Measurements from ENCODE around the gene SLC30A5. TPM values are rescaled to one million over a fixed set of nuclear protein-coding genes. Genes with fewer than 3 reads are reported as not detected.

The SLC30A5 gene
- total RNA-seq, 2 donors from 2014 or later, result 72.2 to 79.3 TPM

DNA sequence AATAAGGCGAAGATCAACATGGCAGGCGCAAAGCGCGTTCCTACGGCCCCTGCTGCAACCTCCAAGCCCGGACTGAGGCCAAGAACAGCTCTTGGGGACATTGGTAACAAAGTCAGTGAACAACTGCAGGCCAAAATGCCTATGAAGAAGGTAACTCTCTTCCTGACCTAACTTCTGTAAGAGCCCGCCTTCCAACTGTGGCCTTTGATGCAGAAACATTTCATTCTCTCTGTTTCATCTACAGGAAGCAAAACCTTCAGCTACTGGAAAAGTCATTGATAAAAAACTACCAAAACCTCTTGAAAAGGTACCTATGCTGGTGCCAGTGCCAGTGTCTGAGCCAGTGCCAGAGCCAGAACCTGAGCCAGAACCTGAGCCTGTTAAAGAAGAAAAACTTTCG is 74.1 kb downstream of the SLC30A5 start:
- intact Hi-C loops (cut with DNase I), result loop anchor here (5.0 kb wide), 1 partner anchor 76 kb away; the partner anchor contains the start of gene SLC30A5
- Histone ChIP-seq H3K27me3 (replicated peaks; ENCODE audit: insufficient read depth) (no peaks in the 10 kb centered on the region), H3K36me3 (no peaks in the 10 kb centered on the region), H3K4me1 (replicated peaks) (peaks cover 4% of the 10 kb centered on the region), H3K27ac (no peak overlapping the region), H3K9me3 (no peaks in the 10 kb centered on the region), H3K4me3 (peak overlapping the region in 1 of 2 donors; percentile 49)
- TF ChIP-seq POLR2AphosphoS5 (IDR thresholded peaks at IDR 0.05), result no peak
- TF ChIP-seq POLR2A (IDR thresholded peaks at IDR 0.05), result no peak
- TF ChIP-seq, protein P1, sequence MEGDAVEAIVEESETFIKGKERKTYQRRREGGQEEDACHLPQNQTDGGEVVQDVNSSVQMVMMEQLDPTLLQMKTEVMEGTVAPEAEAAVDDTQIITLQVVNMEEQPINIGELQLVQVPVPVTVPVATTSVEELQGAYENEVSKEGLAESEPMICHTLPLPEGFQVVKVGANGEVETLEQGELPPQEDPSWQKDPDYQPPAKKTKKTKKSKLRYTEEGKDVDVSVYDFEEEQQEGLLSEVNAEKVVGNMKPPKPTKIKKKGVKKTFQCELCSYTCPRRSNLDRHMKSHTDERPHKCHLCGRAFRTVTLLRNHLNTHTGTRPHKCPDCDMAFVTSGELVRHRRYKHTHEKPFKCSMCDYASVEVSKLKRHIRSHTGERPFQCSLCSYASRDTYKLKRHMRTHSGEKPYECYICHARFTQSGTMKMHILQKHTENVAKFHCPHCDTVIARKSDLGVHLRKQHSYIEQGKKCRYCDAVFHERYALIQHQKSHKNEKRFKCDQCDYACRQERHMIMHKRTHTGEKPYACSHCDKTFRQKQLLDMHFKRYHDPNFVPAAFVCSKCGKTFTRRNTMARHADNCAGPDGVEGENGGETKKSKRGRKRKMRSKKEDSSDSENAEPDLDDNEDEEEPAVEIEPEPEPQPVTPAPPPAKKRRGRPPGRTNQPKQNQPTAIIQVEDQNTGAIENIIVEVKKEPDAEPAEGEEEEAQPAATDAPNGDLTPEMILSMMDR (IDR thresholded peaks at IDR 0.05), result no peak
- DNase-seq (ENCODE audit: low spot score), result no peak
- WGBS, result 31% methylated on average over 8 of the region's 8 CpGs

- Histone ChIP-seq H3K4me1 (replicated peaks) (peaks cover 4% of the 10 kb centered on the region), H3K9me3 (no peaks in the 10 kb centered on the region), H3K36me3 (no peaks in the 10 kb centered on the region), H3K4me3 (no peak overlapping the region), H3K27me3 (replicated peaks; ENCODE audit: insufficient read depth) (no peaks in the 10 kb centered on the region), H3K27ac (no peak overlapping the region)
- DNase-seq (ENCODE audit: low spot score), result no peak
- intact Hi-C loops (cut with DNase I), result no loop called here
- no peak for TF ChIP-seq POLR2AphosphoS5 (IDR thresholded peaks at IDR 0.05)
- 100% methylated on average over 1 of the region's 1 CpG for WGBS
Observed at GRCh38 chr5:69170495-69170894, 76.7 kb downstream of the SLC30A5 start.

DNA sequence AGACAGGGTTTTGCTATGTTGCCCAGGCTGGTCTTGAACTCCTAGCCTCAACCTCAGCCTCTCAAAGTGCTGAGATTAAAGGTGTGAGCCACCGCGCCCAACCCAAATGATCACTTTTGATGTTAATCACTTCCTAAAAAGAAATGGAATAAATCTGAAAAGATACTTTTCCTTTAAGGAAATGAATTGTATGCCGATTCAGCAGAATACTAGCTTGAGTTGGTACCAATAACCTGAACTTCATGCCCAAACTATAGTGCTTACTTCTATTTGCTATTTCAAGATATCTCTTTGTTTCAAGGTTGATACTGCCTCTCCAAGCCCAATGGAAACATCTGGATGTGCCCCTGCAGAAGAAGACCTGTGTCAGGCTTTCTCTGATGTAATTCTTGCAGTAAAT is 77.2 kb downstream of the SLC30A5 start:
- intact Hi-C loops (cut with DNase I), result no loop called here
- WGBS, result 97% methylated on average over 3 of the region's 3 CpGs
- Histone ChIP-seq H3K27ac (no peak overlapping the region), H3K9me3 (no peaks in the 10 kb centered on the region), H3K36me3 (no peaks in the 10 kb centered on the region), H3K4me3 (no peak overlapping the region), H3K4me1 (replicated peaks) (peaks cover 4% of the 10 kb centered on the region), H3K27me3 (replicated peaks; ENCODE audit: insufficient read depth) (no peaks in the 10 kb centered on the region)
- TF ChIP-seq POLR2A (IDR thresholded peaks at IDR 0.05) (no peak), POLR2AphosphoS5 (IDR thresholded peaks at IDR 0.05) (no peak)
- TF ChIP-seq, protein P1 (IDR thresholded peaks at IDR 0.05), result no peak
- no peak for DNase-seq (ENCODE audit: low spot score)

Small RNAs within 50 kb of the gene (small RNA-seq; reads per million reads assigned to genes)
- 0 reads per million in 2 donors for gene SNORA50D
- 0 reads per million in 2 donors for gene SUMO2P4

Other genes with a start within 250 kb of the SLC30A5 start
- gene CCNB1, start 73.1 kb downstream of the SLC30A5 start, total RNA-seq, result 10 to 100 TPM in 1 of 2 donors, 1 to 10 TPM in 1; 9.7 to 24.3 TPM
- gene CENPH, start 95.6 kb downstream of the SLC30A5 start, total RNA-seq, result 10 to 100 TPM in 1 of 2 donors, 1 to 10 TPM in 1; 5.3 to 17.4 TPM
- gene CDK7, start 140.9 kb downstream of the SLC30A5 start, total RNA-seq, result 10 to 100 TPM; 25.5 to 99.1 TPM
- 10 to 100 TPM; 12.9 to 21.7 TPM for gene CCDC125, start 238.8 kb downstream of the SLC30A5 start, total RNA-seq